GM18858 (cell line): ENCODE measurements around the gene CDX1.

Source experiments
- ATAC-seq: cut with Tn5 transposase; IDR thresholded peaks from one replicate; pipeline ENCODE4 v1.9.1; 2021; ENCODE audit not compliant: unreplicated experiment

The CDX1 gene

DNA sequence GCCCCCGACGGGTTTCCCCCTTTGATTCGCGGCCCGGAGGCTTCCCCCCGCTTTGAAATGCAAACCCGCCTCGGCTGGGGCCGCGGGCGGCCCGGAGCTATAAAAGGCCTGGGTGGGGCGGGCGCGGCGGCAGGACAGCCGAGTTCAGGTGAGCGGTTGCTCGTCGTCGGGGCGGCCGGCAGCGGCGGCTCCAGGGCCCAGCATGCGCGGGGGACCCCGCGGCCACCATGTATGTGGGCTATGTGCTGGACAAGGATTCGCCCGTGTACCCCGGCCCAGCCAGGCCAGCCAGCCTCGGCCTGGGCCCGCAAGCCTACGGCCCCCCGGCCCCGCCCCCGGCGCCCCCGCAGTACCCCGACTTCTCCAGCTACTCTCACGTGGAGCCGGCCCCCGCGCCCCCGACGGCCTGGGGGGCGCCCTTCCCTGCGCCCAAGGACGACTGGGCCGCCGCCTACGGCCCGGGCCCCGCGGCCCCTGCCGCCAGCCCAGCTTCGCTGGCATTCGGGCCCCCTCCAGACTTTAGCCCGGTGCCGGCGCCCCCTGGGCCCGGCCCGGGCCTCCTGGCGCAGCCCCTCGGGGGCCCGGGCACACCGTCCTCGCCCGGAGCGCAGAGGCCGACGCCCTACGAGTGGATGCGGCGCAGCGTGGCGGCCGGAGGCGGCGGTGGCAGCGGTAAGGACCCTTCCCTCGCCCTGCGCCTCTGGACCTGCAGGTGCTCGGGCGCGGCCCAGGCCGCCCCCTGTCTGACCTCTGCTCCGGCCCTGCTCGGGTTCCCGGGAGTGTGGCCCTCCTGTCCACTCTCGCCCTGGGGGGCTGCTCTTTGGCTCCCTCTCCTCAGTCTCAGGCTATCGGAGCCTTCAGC is at the start of gene CDX1:
Gene CDX1 (plus strand): TSS at position 129 of the 862 bp plus-strand sequence. CDS start 99 bp downstream, at position 228.
- ATAC-seq = no peak

DNA sequence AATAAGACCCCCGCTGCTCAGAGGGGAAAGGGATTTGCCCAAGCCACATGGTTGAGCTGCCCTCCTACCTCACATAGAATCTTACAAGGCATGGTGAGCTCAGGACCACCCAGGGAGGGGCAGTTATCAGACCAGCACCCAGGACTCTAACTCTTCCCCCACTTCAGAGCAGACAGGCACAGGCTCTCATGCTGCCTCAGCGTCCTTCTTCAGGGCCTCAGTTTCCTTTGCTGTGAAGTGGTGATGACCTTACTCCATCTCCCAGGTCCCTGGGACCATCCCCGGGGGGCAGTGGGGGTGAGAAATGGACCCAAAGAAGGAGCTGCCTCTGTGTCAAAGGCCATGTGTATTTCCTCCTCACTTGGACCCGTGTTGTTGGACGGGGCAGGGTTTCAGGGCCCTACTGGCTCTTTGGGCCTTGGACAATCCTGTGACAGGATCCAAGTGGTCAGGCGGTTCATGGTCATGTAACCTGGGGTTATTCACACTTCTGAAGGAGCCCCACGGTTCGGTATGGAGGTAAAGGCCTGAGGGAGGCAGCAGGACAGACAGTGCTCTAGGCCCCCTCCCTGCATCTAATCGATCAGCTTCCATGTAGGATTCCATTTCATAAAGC is 48.5 kb upstream of the CDX1 start:
- ATAC-seq = no peak

DNA sequence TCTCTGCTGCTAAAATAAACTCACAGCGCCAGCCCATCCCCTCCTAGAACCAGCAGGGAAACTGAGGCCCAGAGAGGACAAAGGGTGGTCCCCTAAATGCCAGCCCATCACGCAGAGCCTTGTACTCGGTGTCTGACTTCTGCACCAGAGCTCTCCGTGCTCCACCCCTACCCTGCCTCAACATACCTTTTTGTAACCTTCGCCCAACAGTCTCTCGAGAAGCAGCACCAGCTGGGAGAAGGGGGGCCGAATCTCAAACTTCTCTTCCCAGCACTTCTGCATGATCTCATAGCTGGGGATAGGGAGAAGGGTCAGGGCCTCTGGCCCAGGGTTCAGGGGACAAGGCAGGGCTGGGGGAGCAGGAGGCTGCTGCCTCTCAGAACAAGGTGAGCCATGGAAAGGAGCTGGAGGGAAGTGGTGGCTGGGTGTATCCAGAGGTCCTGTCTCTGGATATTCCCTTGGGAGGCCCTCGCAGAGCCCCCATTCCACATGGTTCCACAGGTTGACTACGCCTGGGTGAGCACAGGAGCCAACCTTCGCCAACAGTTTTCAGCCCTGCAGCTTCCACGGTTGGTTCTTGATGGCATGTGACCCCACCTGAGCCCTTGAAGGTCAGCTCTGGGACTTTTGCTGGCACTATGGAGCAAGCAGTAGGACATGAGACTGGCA is 47.9 kb upstream of the CDX1 start:
- ATAC-seq = no peak

DNA sequence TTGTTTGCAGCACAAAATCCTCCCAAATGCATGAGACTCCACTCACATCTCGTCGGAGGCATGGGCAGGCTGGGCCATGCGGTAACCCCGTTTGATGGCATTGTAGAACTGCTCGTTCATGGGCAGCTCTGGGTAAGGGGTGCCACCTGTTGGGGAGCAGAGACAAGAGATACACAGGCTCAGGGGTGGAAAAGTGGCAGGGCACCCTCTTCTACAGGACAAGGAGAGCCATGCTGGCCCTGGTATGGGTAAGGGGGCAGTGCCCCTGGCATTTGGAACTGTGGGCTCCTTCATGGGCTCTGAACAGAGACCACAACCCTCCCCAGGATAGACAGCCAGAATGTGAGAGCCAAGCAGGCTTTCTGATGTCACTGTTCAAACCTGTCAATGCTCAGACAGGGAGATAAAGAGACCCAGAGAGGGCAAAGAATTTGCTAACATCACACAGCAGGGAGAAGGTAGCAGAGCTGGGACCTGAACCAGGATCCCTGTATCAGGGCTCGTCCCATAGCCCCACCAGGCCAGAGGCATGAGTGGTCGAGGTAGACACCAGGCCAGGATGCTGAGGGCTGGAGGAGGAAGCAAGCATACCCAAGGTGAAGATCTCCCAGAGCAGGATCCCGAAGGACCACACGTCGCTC is 47.0 kb upstream of the CDX1 start:
- no peak for ATAC-seq

DNA sequence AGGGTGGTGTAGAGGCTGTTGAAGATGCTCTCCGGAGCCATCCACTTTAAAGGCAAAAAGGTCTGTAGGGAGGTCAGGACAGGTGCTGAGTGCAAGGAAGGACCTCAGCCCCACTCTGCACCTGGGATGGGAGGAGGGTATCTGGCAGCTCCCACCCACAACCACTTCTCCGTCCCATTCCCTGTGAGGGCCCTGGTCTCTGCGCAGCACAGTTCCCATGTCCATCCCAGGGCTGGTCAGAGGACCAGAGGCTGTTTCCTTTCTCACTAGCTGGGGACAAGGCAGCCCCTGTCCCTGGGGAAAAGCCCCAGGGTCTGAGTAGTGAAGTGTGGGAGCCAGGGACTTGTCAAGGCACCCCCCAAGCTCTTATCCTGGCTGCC is 46.5 kb upstream of the CDX1 start:
- ATAC-seq = no peak

DNA sequence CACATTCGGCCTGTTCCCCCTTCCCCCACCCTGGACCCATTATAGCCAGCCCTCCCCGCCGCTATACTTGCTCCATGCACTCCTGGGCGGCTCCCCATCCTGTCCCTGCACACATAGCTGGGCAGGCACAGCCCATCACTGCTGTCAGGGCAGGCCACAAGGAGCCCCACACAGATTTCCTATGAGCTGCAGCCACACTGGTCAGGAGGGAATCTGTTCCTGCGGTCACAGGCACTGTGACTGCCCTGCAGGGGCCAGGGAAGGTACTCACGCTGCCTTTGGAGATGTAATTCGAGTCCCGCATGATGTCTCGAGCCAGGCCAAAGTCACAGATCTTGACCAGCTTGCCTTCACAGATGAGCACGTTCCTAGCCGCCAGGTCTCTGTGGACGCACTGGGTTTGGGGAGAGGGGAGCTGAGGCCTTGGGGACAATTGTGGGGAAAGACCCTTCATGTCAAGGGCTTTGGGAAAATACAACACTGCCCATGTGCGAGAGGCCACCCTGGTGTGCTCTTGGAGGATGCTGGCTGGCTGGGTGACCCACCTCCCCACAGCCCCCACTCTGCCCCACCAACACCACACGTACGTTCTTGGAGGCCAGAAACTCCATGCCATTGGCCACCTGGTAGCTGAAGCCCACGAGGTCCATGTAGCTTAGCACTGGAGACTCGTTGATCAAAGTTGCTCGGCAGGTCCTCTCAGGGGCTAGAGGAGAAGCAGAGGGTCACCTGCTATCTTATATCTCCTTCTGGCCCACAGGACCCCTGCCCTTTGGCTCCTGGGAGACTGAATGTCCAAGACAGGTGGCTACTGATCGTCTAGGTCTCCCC is 45.7 kb upstream of the CDX1 start:
- no peak for ATAC-seq

DNA sequence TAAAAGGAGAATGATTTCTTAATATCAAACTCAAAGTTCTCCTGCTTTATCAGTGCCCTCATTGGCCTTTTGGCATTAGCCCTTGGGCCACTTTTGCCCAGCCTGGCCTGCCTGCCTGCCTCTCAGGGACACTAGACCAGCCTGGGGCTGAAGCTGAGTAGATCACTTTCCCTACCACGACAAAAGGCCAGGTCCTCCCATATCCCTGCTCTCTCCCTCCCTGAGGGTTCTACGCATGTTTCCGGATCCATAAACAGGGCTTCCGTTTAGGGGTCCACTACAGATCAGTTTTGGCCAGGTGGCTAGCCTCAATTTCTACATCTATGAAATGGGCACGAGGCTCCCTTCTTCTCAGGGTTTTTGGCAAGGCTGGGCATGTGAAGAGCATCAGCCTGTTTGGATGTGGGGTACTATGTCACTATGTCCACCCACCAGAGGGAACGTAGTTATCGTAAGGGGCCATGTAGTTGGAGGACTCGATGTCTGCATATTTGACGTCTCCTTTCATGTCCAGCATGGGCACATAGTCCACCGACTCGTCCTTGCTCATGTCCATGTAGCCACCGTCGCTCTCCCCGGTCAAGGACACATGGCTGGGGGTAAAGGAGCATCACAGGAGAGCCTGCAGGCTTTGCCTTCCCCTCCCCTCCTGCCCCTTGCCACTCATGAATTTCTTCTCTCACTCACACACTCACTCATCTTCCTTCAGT is 45.0 kb upstream of the CDX1 start:
- no peak for ATAC-seq

DNA sequence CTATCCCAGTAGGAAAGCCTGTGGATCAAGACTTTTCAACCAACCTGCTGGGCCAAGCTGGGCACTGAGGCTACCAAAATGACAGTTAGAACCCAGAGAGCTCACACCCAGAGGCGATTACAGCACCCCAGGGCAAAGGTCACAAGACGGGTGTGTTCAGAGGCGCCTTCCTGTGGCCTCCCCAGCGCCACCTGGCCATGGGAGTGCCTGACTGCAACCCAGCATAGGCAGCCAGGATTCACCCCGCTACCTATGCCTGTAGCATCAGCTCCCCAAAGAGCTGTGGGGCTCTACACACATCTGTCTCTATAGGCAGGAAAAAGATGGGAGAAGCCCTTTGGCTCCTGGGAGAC is 44.4 kb upstream of the CDX1 start:
- ATAC-seq = no peak

DNA sequence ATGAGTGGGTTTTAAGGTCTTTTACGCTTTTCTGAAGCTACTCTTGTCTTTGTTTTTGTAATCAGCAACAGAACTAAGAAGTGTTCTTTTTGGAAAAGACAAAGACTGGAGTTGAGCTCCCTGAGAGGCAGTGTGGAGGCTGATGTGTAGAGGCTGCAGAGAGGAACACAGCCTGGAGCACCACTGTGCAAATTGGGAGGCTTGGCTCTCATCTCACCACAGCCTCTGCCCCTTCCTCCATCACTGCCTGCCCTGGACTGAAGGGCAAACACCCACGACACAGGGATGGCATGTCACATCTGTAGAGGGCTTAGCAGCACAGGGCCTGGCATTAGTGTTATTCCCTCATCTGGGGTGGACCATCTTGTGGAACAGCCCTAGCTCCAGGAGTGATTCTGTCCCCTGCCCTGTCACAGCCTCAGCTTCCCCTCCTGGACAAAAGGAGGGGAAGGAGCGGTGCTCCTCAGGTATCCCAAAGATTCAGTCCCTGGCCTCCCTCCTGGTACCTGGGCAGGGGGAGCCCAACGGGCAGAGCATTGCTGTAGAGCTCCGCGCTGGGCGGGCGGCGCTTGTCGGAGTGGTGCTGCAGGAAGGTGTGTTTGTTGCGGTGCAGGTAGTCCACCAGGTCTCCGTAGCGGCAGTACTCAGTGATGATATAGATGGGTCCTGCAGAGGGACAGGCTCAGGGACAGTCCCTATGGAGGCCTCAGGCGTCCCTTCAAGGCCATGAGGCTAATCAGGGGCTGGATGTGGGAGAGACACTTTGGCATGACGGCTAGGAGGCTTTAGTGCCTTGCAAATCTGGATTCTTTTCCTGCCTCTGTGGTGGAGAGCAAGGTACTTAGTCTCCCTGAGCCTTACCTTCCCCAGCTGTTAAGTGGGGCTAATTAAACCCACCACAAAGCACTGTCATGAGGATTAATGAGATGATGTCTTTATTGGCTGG is 43.8 kb upstream of the CDX1 start:
- ATAC-seq = no peak

DNA sequence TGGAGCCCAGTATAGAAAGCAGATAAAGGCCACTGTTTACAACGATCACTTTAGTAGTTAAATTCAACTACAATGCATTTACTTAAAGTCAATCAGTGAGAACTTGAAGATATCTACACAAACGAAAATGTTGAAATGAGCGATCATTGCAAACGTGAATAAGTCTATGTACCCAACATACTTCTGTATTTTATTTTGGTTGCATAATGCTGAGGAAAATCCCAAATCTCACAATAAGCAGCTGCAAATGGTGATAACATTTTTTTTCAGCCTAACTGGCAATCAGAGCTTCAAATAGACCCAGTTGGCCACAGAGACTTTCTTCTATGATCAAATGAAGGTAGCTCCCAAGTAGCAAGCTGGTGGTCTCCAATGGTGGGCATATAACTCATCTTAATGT is 43.0 kb upstream of the CDX1 start:
- ATAC-seq = no peak

DNA sequence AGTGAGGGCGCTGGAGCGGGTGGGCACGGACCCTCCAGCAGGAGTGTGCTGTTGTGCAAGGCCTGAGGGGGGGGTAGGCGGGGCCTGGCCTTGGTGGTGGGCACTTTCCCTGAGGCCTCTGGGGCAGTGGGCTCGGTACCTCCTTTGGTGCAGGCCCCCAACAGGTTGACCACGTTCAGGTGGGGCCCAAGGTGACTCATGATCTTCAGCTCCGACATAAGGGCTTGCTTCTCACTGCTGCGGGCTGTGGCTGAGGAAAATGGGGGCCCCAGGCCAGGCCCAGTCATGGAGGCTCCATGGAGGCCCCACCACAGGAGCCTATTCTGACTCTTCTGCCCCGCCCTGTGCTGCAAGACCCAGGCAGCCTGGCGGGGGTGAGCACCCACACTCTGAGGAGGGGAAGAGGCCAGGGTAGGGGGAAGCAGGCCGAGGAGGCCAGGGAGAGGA is 42.4 kb upstream of the CDX1 start:
- ATAC-seq = no peak

DNA sequence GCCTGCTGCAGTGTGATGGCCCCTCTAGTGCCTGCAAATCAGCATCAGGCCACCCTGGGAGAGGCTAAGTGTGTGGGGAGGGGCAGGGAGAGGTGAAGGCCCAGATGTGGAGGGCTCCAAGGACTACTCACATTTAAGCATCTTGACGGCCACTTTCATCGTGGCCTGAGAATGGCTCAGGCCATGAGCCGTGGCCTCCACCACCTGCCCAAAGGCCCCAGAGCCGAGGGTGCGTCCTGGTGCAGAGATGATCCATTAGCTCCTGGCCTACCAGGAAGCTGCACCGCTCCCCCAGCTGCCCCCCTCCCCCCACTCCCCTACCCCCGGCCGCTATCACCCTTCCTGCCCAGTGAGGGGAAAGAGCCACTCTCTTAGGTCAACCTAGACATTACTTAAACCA is 42.0 kb upstream of the CDX1 start:
- ATAC-seq = no peak

DNA sequence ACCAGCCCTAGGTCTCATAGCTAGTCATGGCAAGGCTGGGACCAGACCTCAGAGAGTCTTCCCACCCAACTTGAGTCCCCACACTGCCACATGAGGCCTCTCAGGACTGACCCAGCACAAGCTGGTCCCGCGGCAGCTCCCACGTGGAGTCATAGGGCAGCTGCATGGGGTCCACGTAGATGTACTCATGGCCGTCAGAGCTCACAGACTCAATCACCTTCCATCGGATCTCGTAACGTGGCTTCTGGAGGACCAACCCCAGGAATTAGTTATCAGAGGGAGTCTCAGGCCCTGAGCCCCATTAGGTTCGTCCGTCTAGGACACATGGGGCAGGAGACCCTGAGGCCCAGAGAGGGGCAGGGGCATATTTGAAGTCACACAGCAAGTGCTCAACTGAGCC is 41.2 kb upstream of the CDX1 start:
- no peak for ATAC-seq

DNA sequence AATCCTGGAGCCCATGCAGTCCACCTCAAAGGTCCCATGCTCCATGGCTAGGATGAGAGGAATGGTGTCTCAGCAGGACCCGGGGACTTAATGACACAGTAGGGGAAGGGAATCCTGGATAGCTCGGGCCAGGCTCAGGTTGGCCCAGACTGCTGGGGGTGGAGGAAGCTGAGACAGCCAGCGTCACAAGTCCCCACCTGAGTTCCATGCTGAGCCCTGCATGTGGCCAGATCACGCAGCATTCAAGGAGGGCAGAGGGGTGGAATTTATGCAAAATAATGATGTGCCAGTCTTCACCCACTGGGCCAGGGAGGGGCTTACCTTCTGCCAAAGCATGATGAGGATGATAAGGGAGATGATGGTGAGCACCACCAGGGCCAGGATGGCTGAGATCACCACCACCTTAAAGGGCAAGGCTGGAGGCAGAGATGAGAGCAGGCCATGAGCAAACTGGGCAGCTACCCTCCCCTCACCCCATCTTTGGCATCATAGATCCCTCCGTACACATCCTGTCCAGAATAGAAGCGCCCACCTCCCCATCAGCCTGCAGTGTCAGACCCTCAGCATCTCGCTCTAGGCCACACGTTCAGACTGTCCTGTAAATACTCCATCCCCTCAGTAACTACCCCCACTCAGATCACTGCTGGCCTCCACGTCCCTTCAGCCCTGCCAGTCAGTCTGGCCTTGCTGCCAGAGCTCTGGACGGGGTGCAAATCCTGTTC is 40.2 kb upstream of the CDX1 start:
- no peak for ATAC-seq

DNA sequence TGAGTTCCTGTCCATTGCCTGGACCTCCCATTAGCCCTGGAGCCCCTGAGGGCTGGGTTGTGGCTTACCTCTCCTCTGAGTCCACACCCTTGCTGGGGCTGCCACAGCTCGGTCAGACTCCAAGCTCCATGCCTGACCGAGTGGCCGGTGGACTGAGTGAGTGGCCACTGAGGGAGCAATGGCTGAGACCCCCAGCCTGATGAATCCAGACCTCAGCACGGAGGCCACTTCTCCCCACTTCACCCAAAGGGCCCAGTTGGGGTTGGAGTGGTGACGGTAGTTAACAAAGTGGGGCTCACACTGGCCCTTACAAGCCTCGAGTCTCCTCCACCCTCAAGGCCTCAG is 39.7 kb upstream of the CDX1 start:
- no peak for ATAC-seq

DNA sequence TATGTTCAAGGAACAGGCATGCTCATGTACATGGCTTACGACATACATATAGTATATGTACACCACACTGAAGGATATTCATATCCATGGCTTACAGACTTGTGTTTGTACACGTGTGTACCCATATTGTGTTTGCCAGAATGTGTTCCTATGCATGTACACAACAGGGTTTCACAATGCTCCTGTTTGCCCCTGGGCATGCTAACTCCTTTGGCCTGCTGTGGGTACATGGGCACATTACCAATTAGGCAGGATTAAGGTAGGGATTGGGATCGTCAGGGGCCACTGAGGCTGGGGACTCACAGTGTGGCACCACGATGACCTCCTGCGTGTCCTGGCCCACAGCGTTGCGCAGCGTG is 37.1 kb upstream of the CDX1 start:
- no peak for ATAC-seq

DNA sequence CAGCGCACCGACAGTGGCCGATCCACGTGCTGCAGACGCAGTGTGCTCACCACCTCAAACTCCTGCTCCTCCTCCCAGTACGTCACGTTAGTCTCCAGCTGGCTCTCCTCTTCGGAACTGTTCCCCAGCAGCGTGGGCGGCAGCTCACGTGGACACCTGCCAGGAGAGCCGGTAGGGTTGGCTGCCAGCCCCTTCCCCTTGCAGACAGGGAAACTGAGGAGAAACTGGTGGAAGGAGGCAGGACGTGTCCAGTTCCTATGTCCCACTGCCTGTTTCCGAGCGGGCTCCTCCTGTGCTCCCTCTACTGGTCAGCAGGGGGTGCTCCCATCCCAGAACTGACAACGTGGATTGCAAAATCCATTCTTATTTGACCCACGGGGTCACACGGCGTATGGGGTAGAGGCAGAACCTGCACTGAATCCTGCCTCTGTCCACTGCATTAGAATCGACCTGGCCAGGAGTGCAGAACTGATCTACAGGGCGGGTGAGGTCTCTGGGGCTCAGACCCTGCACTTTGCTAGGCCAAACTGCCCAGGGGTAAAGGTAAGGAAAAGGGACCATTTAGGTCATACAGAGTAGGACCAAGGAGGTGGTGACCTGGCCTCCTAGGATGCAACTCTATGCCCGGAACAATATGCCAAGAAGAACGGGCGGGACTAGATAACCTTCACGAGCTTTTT is 36.6 kb upstream of the CDX1 start:
- ATAC-seq = no peak

DNA sequence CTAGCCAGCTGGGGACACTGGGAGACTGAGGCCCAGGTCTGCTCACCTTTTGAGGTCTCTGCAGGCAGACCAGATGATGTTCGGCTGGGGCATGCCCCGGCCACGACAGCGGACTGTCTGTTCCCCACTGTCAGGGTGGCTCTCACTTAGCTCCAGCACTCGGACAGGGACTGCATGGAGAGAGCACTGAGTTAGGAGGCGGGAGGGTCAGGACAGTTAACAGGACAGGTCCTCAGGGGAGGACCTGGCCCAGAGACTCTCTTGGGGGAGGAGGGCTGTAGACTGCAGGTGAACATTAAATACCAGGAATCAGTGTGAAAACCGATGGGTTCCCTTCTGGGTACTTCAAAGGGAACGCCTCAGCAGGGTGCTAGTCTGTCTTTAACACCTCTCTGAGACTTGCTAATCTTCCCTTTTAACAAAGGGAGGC is 36.1 kb upstream of the CDX1 start:
- ATAC-seq = no peak
